ENCODE measurements around the gene CRK.
A peak's percentile ranks its signal among the peaks of the same experiment; 100 is the strongest.

CRK gene

DNA sequence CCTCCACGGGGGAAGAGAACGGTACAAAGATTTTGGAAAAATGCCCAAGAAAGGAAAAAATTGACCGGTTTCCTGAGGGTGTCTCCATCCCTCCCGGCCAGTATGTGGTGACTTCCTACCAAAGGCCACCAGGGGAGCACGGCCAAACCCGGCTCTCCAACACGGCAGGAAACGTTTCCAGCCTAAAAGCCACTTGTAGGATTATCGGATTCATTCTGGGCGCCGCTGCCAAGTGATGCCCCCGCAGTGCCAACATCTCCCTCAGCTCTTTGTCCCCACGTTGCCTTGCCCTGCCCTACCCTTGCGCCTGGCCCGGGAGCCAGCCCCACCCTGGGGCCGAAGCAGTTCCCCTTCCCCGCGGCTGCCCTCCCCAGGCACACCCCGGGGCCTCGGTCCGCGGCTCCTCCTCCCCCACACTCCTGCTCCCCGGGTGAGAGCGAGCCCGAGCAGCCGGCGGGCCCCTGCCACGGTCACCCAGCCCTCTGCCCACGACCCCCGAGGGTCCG lies 688 bp downstream of the CRK start:
- TF ChIP-seq, protein P1, sequence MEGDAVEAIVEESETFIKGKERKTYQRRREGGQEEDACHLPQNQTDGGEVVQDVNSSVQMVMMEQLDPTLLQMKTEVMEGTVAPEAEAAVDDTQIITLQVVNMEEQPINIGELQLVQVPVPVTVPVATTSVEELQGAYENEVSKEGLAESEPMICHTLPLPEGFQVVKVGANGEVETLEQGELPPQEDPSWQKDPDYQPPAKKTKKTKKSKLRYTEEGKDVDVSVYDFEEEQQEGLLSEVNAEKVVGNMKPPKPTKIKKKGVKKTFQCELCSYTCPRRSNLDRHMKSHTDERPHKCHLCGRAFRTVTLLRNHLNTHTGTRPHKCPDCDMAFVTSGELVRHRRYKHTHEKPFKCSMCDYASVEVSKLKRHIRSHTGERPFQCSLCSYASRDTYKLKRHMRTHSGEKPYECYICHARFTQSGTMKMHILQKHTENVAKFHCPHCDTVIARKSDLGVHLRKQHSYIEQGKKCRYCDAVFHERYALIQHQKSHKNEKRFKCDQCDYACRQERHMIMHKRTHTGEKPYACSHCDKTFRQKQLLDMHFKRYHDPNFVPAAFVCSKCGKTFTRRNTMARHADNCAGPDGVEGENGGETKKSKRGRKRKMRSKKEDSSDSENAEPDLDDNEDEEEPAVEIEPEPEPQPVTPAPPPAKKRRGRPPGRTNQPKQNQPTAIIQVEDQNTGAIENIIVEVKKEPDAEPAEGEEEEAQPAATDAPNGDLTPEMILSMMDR (IDR thresholded peaks at IDR 0.05): peak; percentile 40; the same call in 1 of the 2 replicates

DNA sequence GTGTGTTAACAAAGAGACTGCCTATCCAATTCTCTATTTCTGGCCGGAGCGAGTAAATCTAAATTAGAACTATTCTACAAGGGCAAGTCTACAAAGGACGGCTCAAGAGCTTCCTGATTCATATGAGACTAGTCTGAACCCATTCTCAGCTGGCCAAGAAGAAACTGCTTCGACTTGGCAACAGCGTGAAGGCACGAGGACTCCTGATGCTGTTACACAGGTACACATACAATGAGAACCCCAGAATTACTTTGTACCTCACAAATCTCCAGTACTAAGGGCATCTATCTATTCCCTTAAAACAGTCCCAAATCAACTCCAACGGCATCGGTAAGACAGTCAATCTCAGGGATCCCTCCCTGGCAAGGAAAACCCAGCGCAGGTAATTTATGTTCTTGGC lies 1.5 kb downstream of the CRK start:
- TF ChIP-seq, protein P1 (IDR thresholded peaks at IDR 0.05): no peak

DNA sequence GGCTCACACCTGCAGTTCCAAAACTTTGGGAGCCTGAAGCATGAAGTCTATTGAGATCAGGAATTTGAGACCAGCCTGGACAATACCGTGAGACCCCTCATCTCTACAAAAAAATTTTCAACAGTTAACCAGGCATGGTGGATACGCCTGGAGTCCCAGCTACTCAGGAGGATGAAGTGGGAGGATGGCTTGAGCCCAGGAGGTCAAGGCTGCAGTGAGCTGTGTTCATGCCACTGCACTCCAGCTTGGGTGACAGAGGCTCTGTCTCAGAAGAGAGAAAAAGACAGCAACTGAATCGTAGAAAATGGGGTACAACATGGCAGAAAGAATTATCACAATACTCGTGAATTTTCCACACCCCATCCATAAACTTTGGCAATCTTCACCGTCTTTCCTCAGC lies 3.2 kb downstream of the CRK start:
- TF ChIP-seq, protein P1 (IDR thresholded peaks at IDR 0.05): no peak

DNA sequence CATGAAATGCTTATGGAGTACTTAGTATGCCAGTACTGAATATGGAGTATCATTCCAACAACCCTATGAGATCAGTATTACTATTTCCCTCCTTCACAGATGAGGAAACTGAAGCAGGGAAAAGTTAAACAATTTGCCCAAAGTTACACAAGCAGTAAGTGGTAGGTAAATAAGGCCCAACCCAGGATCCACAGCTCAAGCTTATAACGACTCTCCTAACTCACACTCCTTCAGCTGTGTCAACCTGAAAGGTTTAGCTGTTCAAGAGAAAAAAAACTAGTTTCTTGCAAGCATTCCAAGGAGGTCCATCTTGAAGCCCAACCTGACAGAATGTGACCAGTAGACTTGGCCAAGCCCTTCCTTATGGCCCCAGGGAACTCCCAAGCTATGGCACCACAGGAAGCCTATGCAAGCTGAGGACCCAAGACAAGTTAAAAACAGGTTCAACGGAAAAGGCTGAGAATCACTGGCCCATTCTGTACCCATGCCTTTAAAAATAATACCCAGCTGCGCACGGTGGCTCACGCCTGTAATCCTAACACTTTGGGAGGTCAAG lies 6.5 kb downstream of the CRK start:
- TF ChIP-seq, protein P1 (IDR thresholded peaks at IDR 0.05): no peak

DNA sequence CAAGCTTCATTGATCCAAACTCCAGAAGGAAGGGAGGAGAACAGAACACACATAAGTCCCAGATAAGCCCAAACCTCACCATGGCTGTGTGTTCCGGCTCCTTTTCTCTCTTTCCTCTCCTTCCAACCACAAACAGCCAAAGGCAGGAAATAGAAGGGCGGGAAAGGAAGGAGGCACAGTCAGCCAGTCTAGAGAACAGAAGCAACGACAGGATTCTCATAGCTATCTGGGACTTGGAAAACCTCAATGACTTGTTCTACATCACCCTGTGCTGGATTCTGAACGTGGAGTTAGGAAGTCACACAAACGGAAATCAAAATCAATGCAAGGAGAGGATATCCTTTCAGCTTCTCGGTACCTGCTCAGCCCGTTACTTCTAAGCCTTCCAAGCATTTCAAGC lies 9.0 kb downstream of the CRK start:
- TF ChIP-seq, protein P1 (IDR thresholded peaks at IDR 0.05): no peak

DNA sequence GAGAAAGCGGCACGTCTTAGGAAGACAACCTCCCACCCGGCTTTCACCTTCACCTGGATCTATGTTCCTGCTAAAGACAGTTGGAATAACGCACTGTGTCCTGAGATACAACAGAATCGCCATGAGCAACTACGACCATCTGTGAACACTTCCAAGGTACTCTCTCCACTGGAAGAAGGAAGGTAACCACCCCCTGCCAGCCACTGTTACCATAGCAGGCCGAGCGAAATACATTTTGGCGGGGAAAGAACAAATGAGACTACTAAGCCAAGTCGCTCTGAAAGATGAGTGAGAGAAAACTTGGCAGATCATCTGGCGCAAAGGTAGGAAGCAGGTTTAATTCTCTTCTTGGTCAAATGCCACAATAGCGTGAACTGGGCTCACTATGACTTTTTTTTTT lies 9.8 kb downstream of the CRK start:
- TF ChIP-seq, protein P1 (IDR thresholded peaks at IDR 0.05): no peak

DNA sequence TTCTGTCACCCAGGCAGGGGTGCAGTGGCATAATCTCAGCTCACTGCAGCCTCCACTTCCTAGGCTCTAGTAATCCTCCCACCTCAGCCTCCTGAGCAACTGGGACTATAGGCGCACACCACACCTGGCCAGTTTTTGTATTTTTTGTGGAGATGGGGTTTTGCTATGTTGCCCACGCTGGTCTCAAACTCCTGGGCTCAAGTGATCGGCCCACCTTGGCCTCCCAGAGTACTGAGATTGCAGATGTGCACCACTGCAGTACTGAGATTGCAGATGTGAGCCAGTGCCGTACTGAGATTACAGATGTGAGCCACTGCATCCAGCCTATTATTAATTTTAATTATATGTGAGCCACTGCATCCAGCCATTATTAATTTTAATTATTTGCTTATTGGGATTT lies 13.8 kb downstream of the CRK start:
- TF ChIP-seq, protein P1 (IDR thresholded peaks at IDR 0.05): no peak

DNA sequence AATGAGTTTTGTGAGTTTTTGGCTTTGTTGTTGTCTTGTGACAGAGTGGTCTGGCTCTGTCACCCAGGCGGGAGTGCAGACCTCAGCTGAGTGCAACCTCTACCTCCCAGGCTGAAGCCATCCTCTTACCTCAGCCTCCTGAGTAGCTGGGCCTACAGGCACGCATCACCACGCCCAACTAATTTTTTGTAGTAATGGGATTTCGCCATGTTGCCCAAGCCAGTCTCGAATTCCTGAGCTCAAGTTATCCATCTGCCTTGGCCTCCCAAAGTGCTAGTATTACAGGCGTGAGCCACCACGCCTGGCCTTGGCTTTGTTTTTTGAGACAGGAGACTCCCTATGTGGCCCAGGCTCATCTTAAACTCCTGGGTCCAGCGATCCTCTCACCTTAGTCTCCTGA lies 15.1 kb downstream of the CRK start:
- TF ChIP-seq, protein P1 (IDR thresholded peaks at IDR 0.05): no peak

Data from LNCAP (cell line).